ENCODE results near the gene DUOXA1.

Gene DUOXA1, protein sequence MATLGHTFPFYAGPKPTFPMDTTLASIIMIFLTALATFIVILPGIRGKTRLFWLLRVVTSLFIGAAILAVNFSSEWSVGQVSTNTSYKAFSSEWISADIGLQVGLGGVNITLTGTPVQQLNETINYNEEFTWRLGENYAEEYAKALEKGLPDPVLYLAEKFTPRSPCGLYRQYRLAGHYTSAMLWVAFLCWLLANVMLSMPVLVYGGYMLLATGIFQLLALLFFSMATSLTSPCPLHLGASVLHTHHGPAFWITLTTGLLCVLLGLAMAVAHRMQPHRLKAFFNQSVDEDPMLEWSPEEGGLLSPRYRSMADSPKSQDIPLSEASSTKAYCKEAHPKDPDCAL

GRCh38 chr15:45129651-45130129 lies at the start of gene DUOXA1, which contains the start of gene DUOX1:
TSS of gene DUOXA1 (minus strand) at chr15:45129879. CDS start at chr15:45123014, 6,865 bp downstream.
TSS of gene DUOX1 (plus strand) at chr15:45129994. CDS start at chr15:45131967, 1,973 bp downstream.
- DNase-seq (ENCODE audit: low read depth in 2 of 2): no peak

- DNase-seq (ENCODE audit: low read depth in 2 of 2): no peak
Observed at GRCh38 chr15:45177285-45177684, 47.6 kb upstream of the DUOXA1 start.

GRCh38 chr15:45174577-45174976 lies 44.9 kb upstream of the DUOXA1 start:
- no peak for DNase-seq (ENCODE audit: low read depth in 2 of 2)

- DNase-seq (ENCODE audit: low read depth in 2 of 2): no peak
Observed at GRCh38 chr15:45174069-45174468, 44.4 kb upstream of the DUOXA1 start.

DNA sequence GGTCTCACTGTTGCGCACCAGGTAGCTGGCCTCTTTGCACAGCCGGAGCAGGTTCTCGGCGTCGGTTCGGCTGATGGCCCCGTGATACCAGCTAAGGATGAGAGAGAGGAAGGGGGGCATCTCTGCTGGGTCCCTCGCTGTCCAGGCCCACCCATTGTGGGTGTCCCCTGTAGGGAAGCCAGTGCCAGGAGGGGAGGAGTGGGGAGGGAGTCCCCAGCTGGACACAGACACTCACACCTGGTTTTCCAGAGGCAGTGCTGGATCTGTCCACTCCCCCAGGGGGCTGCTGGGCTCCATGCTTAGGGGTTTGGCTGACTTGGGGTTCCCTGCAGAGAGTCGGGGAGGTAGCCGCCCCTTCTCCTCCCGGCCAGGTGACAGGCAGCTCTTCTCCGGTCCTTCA lies 42.2 kb upstream of the DUOXA1 start:
- DNase-seq (ENCODE audit: low read depth in 2 of 2): no peak

GRCh38 chr15:45169608-45170480 lies 40.2 kb upstream of the DUOXA1 start:
- no peak for DNase-seq (ENCODE audit: low read depth in 2 of 2)

GRCh38 chr15:45168751-45169551 lies 39.3 kb upstream of the DUOXA1 start:
- no peak for DNase-seq (ENCODE audit: low read depth in 2 of 2)

- no peak for DNase-seq (ENCODE audit: low read depth in 2 of 2)
Observed at GRCh38 chr15:45168286-45168685, 38.6 kb upstream of the DUOXA1 start.

DNA sequence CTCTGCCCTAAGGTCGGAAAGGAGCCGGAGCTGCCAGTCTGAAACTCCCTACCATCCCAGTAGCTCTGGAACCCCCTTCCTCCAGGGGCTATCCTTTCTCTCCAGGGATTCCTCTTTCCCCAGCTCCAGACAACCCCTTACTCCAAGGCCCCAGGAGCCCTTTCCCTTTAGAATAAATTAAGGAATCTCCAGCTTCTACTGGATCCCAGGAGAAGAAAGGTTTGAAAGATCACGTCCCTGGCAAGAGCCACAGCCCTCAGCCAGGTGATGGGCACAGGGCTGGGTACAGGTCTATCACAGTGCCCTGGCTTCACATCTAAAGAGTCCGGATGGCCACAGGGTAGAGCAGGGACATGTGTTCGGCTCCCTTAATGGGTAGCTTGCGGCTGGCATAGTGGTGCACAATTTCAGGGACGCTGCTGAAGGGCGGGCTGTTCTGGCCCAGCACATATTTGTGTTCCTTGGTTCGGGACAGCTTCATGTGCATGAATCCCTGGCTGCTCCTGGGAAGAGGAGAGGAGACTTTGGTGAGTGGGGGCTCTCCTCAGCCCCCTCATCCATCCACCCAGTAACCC lies 38.0 kb upstream of the DUOXA1 start:
- no peak for DNase-seq (ENCODE audit: low read depth in 2 of 2)

GRCh38 chr15:45166834-45167630 lies 37.4 kb upstream of the DUOXA1 start:
- peak; percentile 45 to 54 for DNase-seq (ENCODE audit: low read depth in 2 of 2)

DNA sequence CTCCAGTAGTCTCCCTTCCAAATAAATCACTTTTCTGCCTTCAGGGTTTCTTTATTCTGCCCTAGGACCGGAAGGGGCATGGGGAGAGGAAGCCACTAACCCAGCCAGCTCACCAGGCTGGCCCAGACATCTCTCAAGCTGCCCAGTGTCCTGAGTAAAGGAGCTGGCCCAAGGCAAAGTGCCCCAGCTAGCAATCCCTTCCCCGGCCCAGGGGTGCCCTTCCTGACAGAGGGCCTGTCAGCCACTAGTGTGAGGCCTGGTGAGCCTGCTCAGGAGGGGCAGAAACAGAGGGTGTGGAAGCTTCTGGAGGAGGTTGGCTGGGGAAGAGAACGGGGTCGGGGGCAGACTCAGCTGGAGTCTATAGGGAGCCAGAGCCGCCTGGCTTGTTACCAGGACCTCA lies 35.9 kb upstream of the DUOXA1 start:
- no peak for DNase-seq (ENCODE audit: low read depth in 2 of 2)

GRCh38 chr15:45164914-45165313 lies 35.2 kb upstream of the DUOXA1 start:
- no peak for DNase-seq (ENCODE audit: low read depth in 2 of 2)

GRCh38 chr15:45163508-45163856 lies 33.8 kb upstream of the DUOXA1 start:
- DNase-seq (ENCODE audit: low read depth in 2 of 2): no peak

DNA sequence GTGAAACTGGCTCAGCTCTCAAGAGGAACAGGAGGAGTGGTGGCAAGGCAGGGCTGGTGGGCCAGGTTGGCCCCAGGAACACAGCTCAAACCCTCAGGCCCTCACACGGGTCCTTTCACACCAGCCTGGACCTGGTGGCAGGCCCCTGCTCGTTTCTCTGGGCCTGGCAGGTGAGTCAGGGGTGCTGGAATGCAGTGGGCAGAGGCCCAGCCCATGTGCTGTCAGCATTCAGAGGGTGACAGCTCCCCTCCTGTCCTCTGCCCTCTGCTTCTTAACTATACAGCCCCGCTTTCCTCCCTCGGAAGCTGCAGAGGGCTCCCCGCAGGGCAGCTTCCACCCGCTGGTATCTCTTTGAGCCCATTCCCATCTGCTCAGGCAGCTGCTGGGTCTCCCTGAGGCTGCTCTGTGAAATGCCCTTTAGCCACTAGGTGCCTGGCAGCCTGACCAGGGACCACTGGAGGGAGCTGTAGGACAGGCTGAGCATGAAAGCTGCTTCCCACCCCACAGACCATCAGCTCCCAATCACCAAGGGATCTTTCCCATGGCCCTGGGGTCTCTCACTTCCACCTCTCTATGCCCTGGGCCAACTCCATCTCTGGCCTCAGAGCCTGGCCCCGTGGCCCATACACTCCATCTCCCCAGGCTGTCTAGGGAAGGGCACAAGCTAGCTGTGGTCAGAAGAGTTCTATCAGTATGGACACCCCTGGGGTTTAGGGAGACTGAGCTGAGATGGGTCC lies 33.3 kb upstream of the DUOXA1 start:
- DNase-seq (ENCODE audit: low read depth in 2 of 2): peak in 1 of 2 donors; percentile 30

- DNase-seq (ENCODE audit: low read depth in 2 of 2): no peak
Observed at GRCh38 chr15:45161666-45162065, 32.0 kb upstream of the DUOXA1 start.

DNA sequence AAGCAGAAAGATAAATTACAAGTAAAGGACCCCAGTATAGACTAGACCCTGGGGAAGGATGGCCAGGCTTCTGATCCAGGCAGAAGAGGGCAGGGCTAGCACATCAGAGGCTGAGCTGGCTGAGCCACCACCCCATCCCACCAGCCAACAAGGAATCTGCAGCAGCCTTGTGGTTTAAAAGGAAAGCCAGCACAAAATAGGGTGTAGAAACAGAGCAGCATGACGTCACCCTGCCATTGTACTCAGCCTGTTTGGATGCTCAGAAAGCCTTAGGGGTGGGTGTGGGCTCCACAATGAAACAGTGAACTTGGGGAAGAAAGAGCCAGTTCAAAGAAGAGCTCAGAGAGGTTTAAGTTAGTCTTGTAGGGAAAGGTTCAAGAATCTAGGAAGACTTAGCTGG lies 28.3 kb upstream of the DUOXA1 start:
- no peak for DNase-seq (ENCODE audit: low read depth in 2 of 2)

GRCh38 chr15:45156744-45157455 lies 27.2 kb upstream of the DUOXA1 start:
- no peak for DNase-seq (ENCODE audit: low read depth in 2 of 2)

DNA sequence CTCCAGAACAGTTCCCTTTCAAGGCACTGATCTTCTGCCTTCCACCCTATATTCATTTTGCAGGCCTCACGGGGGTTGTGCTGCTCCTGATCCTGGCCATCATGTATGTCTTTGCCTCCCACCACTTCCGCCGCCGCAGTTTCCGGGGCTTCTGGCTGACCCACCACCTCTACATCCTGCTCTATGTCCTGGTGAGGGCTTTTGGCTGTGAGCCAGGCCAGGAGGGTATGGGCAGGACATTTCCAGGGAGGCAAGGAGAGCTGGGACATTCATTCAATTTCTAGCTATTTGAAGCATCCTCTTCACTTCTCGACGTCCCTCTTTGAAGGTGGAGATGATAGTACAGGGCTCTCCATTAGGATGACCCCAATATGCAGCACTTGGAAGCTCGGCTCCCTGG lies 26.1 kb upstream of the DUOXA1 start:
- DNase-seq (ENCODE audit: low read depth in 2 of 2): no peak
